DND-41 (cell line): ENCODE data around the gene SRC.

Experiments used
- EZH2 ChIP-seq: IDR thresholded peaks from 3 replicates; pipeline ENCODE4 v1.6.1; 2012; ENCODE audit warnings: borderline replicate concordance, low read depth, mild to moderate bottlenecking, moderate library complexity, low read length, inconsistent platforms; ENCODE audit not compliant: severe bottlenecking
- TF ChIP-seq, protein P1 (sequence below): IDR thresholded peaks from 2 replicates; pipeline ENCODE4 v1.5.1; 2012; ENCODE audit warnings: borderline replicate concordance, low read length, moderate library complexity, mild to moderate bottlenecking; ENCODE audit not compliant: poor library complexity, severe bottlenecking; ENCODE audit errors: extremely low read depth

DNA sequence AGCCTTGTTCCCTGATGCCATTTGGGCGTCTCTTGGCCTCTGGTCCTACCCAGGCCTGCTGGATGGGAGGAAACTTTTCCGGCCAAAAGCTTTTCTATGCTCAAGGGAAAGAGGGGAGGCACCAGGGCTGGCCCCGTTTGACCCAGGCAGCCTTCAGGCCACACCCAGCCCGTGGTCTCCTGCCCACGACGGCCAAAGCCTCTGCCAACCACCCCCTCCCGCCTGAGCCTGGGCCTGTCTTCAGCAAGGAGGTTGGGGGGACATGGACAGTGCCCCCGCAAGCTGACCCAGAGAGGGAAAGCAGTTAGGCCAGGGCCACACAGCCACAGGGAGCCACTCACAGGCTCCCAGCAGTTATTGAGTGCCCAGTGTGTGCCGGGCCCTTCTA, 49.5 kb downstream of the SRC start:
- TF ChIP-seq, protein P1, sequence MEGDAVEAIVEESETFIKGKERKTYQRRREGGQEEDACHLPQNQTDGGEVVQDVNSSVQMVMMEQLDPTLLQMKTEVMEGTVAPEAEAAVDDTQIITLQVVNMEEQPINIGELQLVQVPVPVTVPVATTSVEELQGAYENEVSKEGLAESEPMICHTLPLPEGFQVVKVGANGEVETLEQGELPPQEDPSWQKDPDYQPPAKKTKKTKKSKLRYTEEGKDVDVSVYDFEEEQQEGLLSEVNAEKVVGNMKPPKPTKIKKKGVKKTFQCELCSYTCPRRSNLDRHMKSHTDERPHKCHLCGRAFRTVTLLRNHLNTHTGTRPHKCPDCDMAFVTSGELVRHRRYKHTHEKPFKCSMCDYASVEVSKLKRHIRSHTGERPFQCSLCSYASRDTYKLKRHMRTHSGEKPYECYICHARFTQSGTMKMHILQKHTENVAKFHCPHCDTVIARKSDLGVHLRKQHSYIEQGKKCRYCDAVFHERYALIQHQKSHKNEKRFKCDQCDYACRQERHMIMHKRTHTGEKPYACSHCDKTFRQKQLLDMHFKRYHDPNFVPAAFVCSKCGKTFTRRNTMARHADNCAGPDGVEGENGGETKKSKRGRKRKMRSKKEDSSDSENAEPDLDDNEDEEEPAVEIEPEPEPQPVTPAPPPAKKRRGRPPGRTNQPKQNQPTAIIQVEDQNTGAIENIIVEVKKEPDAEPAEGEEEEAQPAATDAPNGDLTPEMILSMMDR: no peak
- TF ChIP-seq EZH2: no peak
